Fibroblast of lung (primary cell): ENCODE results near the gene SPON1. TPM values are rescaled to one million over a fixed set of nuclear protein-coding genes. Genes with fewer than 3 reads are reported as not detected.
A peak's percentile ranks its signal among the peaks of the same experiment; 100 is the strongest.

Experiments
- DNase-seq, 2 donors: peaks; one replicate each; pipeline versions ENCODE4 v3.0.0 to v3.0.0-alpha.2; 2010; ENCODE audit warnings: low read depth in 2 of 2
- H2AFZ ChIP-seq: 2 replicates; pipeline ENCODE4 v1.5.1; 2012; ENCODE audit warnings: low read length, control low read depth, inconsistent platforms
- H3K27ac ChIP-seq: 2 replicates; pipeline ENCODE4 v1.5.1; 2011; ENCODE audit warnings: low read length, control low read depth; ENCODE audit not compliant: insufficient read depth
- H3K27me3 ChIP-seq: 2 replicates; pipeline ENCODE4 v1.5.1; 2011; ENCODE audit warnings: mild to moderate bottlenecking, low read length; ENCODE audit not compliant: control insufficient read depth, insufficient read depth
- H3K36me3 ChIP-seq: 2 replicates; pipeline ENCODE4 v1.5.1; 2011; ENCODE audit warnings: low read length; ENCODE audit not compliant: control insufficient read depth, insufficient read depth
- H3K4me1 ChIP-seq: 2 replicates; pipeline ENCODE4 v1.5.1; 2011; ENCODE audit warnings: low read length; ENCODE audit not compliant: control insufficient read depth, insufficient read depth; ENCODE audit errors: extremely low read depth
- H3K4me2 ChIP-seq: 2 replicates; pipeline ENCODE4 v1.5.1; 2011; ENCODE audit warnings: low read length, control low read depth; ENCODE audit not compliant: insufficient read depth; ENCODE audit errors: extremely low read depth
- H3K4me3 ChIP-seq, 4 experiments: fragments of 200-600 bp in 1 of 4; sonication (generic) in 1 of 4; replicated peaks in 1 of 4; 2 replicates each; pipeline ENCODE4 v1.5.1; 2011 to 2016; ENCODE audit warnings: low read length in 4 of 4, low read depth in 3 of 4, mild to moderate bottlenecking in 3 of 4, control low read depth in 2 of 4, inconsistent platforms in 1 of 4, mixed read lengths in 1 of 4; ENCODE audit not compliant: insufficient read depth in 1 of 4; ENCODE audit errors: control extremely low read depth in 1 of 4
- H3K79me2 ChIP-seq: 2 replicates; pipeline ENCODE4 v1.5.1; 2012; ENCODE audit warnings: mild to moderate bottlenecking, low read length, inconsistent platforms; ENCODE audit not compliant: control insufficient read depth, insufficient read depth
- H3K9ac ChIP-seq: 2 replicates; pipeline ENCODE4 v1.5.1; 2011; ENCODE audit warnings: mild to moderate bottlenecking, low read length, control low read depth; ENCODE audit not compliant: insufficient read depth
- H3K9me3 ChIP-seq: 2 replicates; pipeline ENCODE4 v1.5.1; 2012; ENCODE audit warnings: low read depth, low read length; ENCODE audit not compliant: control insufficient read depth, insufficient read depth
- H4K20me1 ChIP-seq: 2 replicates; pipeline ENCODE4 v1.5.1; 2011; ENCODE audit warnings: low read length; ENCODE audit not compliant: control insufficient read depth, insufficient read depth; ENCODE audit errors: extremely low read depth
- CTCF ChIP-seq, 2 donors: IDR thresholded peaks in 1 of 2; conservative IDR thresholded peaks in 1 of 2; 1 replicate in 1 of 2; 2 replicates in 1 of 2; pipeline ENCODE4 v1.5.1; 2011 to 2012; ENCODE audit warnings: low read length in 2 of 2, control low read depth in 1 of 2, inconsistent platforms in 1 of 2, low read depth in 1 of 2, mild to moderate bottlenecking in 1 of 2
- EZH2 ChIP-seq: IDR thresholded peaks from 2 replicates; pipeline ENCODE4 v1.5.1; 2012; ENCODE audit warnings: low read length, control low read depth, mild to moderate bottlenecking; ENCODE audit errors: missing control alignments
- polyA plus RNA-seq, 2 donors: library from polyadenylated mRNA; depleted of rRNA in 1 of 2; stranded (reverse) in 1 of 2; unstranded in 1 of 2; fragments of >200 nt; gene quantifications; 2 replicates each; pipeline ENCODE4 v1.2.1, GENCODE V29; 2011 to 2012; ENCODE audit warnings: missing spikeins in 1 of 2
- total RNA-seq: library from RNA; depleted of rRNA; stranded (reverse); fragments of >200 nt; gene quantifications from 2 replicates; pipeline ENCODE4 v1.2.1, GENCODE V29; 2014

SPON1 gene
- total and polyA plus RNA-seq, 2 donors (not counting 1 experiment from before 2014, with no cell fraction given) = 0.45 to 3.5 TPM

- Histone ChIP-seq H3K4me2 (no peak overlapping the region), H3K27ac (no peak overlapping the region), H3K36me3 (no peaks in the 10 kb centered on the region), H3K4me3 (no peak overlapping the region), H4K20me1 (no peaks in the 10 kb centered on the region), H3K27me3 (no peaks in the 10 kb centered on the region), H2AFZ (no peak overlapping the region), H3K79me2 (no peaks in the 10 kb centered on the region), H3K9ac (no peak overlapping the region), H3K9me3 (no peaks in the 10 kb centered on the region), H3K4me1 (no peaks in the 10 kb centered on the region)
- TF ChIP-seq CTCF (conservative IDR thresholded peaks at IDR 0.05 in 1 of 2, IDR thresholded peaks at IDR 0.05 in 1 of 2; ENCODE audit: low read depth in 1 of 2, low read length in 2 of 2) = no peak
- TF ChIP-seq EZH2 = no peak
- DNase-seq = no peak
Measured at GRCh38 chr11:14144934-14145333, 182.4 kb downstream of the SPON1 start.

GRCh38 chr11:14148653-14149273, 186.2 kb downstream of the SPON1 start:
- Histone ChIP-seq H3K27ac (no peak overlapping the region), H3K36me3 (no peaks in the 10 kb centered on the region), H4K20me1 (no peaks in the 10 kb centered on the region), H3K9me3 (no peaks in the 10 kb centered on the region), H3K4me3 (no peak overlapping the region), H3K9ac (no peak overlapping the region), H3K79me2 (no peaks in the 10 kb centered on the region), H3K27me3 (no peaks in the 10 kb centered on the region), H3K4me2 (no peak overlapping the region), H3K4me1 (no peaks in the 10 kb centered on the region), H2AFZ (no peak overlapping the region)
- TF ChIP-seq EZH2 (no peak), CTCF (conservative IDR thresholded peaks at IDR 0.05 in 1 of 2, IDR thresholded peaks at IDR 0.05 in 1 of 2; ENCODE audit: low read depth in 1 of 2, low read length in 2 of 2) (peak; percentile 60 to 69)
- DNase-seq = peak; percentile 13 to 68

- Histone ChIP-seq H3K79me2 (no peaks in the 10 kb centered on the region), H3K9me3 (no peaks in the 10 kb centered on the region), H3K4me3 (no peak overlapping the region), H3K36me3 (no peaks in the 10 kb centered on the region), H3K9ac (no peak overlapping the region), H4K20me1 (no peaks in the 10 kb centered on the region), H3K27me3 (no peaks in the 10 kb centered on the region), H2AFZ (no peak overlapping the region), H3K27ac (no peak overlapping the region), H3K4me2 (no peak overlapping the region), H3K4me1 (no peaks in the 10 kb centered on the region)
- no peak for DNase-seq
- TF ChIP-seq CTCF (conservative IDR thresholded peaks at IDR 0.05 in 1 of 2, IDR thresholded peaks at IDR 0.05 in 1 of 2; ENCODE audit: low read depth in 1 of 2, low read length in 2 of 2) (no peak), EZH2 (no peak)
Measured at GRCh38 chr11:14149683-14150082, 187.2 kb downstream of the SPON1 start.
